HG03135 (cell line): Measurements from ENCODE around the gene PDZRN4.
"Not testable (repeated sequence)": the region's sequence is repeated elsewhere in the genome, so short reads cannot be mapped to it uniquely, and the experiment has no call there.

Experiments used
- ATAC-seq: cut with Tn5 transposase; IDR thresholded peaks from one replicate; pipeline ENCODE4 v1.9.1; 2021; ENCODE audit warnings: mild to moderate bottlenecking, moderate library complexity; ENCODE audit not compliant: unreplicated experiment

PDZRN4 gene

DNA sequence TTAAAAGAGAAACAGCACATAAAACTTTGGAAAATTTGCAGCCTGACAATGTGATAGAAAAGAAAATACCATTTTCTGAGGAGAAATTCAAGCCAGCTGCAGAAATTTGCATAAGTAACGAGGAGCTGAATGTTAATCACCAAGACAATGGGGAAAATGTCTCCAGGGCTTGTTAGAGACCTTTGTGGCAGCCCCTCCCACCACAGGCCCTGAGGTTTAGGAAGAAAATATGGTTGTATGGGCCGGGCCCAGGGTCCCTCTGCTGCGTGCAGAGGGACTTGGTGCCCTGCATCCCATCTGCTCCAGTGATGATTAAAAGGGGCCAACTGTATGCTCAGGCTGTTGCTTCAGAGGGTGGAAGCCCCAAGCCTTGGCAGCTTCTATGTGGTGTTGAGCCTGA lies 427.1 kb downstream of the PDZRN4 start:
- not testable (repeated sequence) for ATAC-seq

DNA sequence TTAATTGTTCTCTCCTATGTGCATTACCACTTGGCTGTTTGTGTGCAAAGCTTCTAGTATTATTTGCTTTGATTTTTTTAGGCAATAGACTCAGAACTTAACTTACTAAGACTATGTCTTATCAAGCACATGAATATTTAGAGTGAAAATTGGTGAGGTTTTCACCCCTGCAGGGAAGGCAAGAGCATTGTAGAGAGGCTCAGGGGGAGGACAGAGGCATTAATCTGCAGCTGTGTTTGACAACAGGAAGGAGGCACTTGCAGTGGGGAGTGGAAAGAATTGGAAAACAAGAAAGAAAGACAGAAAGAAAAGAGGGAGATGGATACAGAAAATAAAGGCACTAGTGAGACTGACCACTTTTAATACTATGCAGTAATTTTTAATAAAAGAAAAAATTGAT lies 431.6 kb downstream of the PDZRN4 start:
- no peak for ATAC-seq

GRCh38 chr12:41621291-41621690 lies 433.2 kb downstream of the PDZRN4 start:
- no peak for ATAC-seq
